Endothelial cell of umbilical vein (primary cell): ENCODE results near the gene CCL8. TPM values are rescaled to one million over a fixed set of nuclear protein-coding genes. Genes with fewer than 3 reads are reported as not detected.

ENCODE experiments used
- BruUV-seq: library from RNA; stranded (reverse); fragments of 400-500 nt; replicated peaks from 2 replicates; lab custom pipeline; 2021; lab: Mats Ljungman, UMichigan
- CTCF ChIA-PET: fragments of 300-600, 350-600 bp; sonication (Branson Sonifier 250); formaldehyde crosslinking; loops from one replicate; lab custom pipeline; 2021; ENCODE audit warnings: antibody characterized with exemption, inconsistent platforms; lab: Charles Lee
- POLR2A ChIA-PET: fragments of 300-600, 350-600 bp; sonication (Branson Sonifier 250); formaldehyde crosslinking; loops from one replicate; lab custom pipeline; 2021; ENCODE audit warnings: antibody characterized with exemption, inconsistent platforms; lab: Charles Lee
- DNase-seq: peaks from one replicate; pipeline ENCODE4 v3.0.0-alpha.2; 2011; ENCODE audit warnings: low read depth, low spot score
- FAIRE-seq: peaks from 2 replicates; lab custom pipeline; 2011; peaks lifted over from hg19 to GRCh38; lab: Jason Lieb, UNC
- H2AFZ ChIP-seq: 2 replicates; pipeline ENCODE4 v1.6.0; 2012; ENCODE audit warnings: low read depth, low read length, control low read depth, inconsistent platforms
- H3K27ac ChIP-seq: 2 replicates; pipeline ENCODE4 v1.5.1; 2011; ENCODE audit warnings: low read depth, mild to moderate bottlenecking, control low read depth, low read length, moderate library complexity; ENCODE audit not compliant: insufficient read depth
- H3K27me3 ChIP-seq, 2 experiments: 2 replicates each; pipeline versions ENCODE4 v1.6.0 to v1.6.1; 2011; ENCODE audit warnings: low read length in 2 of 2, mixed read lengths in 1 of 2; ENCODE audit not compliant: control insufficient read depth in 2 of 2, insufficient read depth in 2 of 2
- H3K36me3 ChIP-seq, 2 experiments: 2 replicates in 1 of 2; 3 replicates in 1 of 2; pipeline ENCODE4 v1.5.1; 2011; ENCODE audit warnings: low read length in 2 of 2, mild to moderate bottlenecking in 1 of 2, moderate library complexity in 1 of 2; ENCODE audit not compliant: control insufficient read depth in 2 of 2, insufficient read depth in 2 of 2; ENCODE audit errors: extremely low read depth in 1 of 2
- H3K4me1 ChIP-seq: 3 replicates; pipeline ENCODE4 v1.5.1; 2011; ENCODE audit warnings: mild to moderate bottlenecking, low read length; ENCODE audit not compliant: control insufficient read depth, insufficient read depth; ENCODE audit errors: extremely low read depth
- H3K4me2 ChIP-seq: 2 replicates; pipeline ENCODE4 v1.6.1; 2011; ENCODE audit warnings: low read length, control low read depth, mixed read lengths; ENCODE audit not compliant: insufficient read depth
- H3K4me3 ChIP-seq, 3 experiments: fragments of 200-600 bp in 1 of 3; sonication (generic), shearing (Covaris generic) in 1 of 3; replicated peaks in 1 of 3; 2 replicates each; pipeline ENCODE4 v1.5.1; 2011 to 2016; ENCODE audit warnings: control low read depth in 3 of 3, low read length in 3 of 3, mild to moderate bottlenecking in 2 of 3, inconsistent platforms in 1 of 3, low read depth in 1 of 3, moderate library complexity in 1 of 3; ENCODE audit not compliant: insufficient read depth in 1 of 3
- H3K79me2 ChIP-seq: 2 replicates; pipeline ENCODE4 v1.6.0; 2012; ENCODE audit warnings: low read length, inconsistent platforms; ENCODE audit not compliant: control insufficient read depth, insufficient read depth
- H3K9ac ChIP-seq: replicated peaks from 2 replicates; pipeline ENCODE3; 2011; ENCODE audit warnings: low read length, control low read depth; ENCODE audit not compliant: insufficient read depth; ENCODE audit errors: extremely low read depth
- H3K9me1 ChIP-seq: replicated peaks from 3 replicates; pipeline ENCODE4 v1.6.0; 2011; ENCODE audit warnings: mild to moderate bottlenecking, low read length; ENCODE audit not compliant: control insufficient read depth, insufficient read depth; ENCODE audit errors: extremely low read depth
- H3K9me3 ChIP-seq: replicated peaks from 2 replicates; pipeline ENCODE4 v1.5.1; 2012; ENCODE audit warnings: low read length, inconsistent platforms; ENCODE audit not compliant: control insufficient read depth, insufficient read depth
- H4K20me1 ChIP-seq: replicated peaks from 2 replicates; pipeline ENCODE3; 2011; ENCODE audit warnings: mild to moderate bottlenecking, low read length; ENCODE audit not compliant: control insufficient read depth, insufficient read depth; ENCODE audit errors: extremely low read depth
- EZH2 ChIP-seq: IDR thresholded peaks from 2 replicates; pipeline ENCODE4 v1.6.1; 2012; ENCODE audit warnings: borderline replicate concordance, low read depth, mild to moderate bottlenecking, moderate library complexity, low read length, inconsistent platforms; ENCODE audit not compliant: severe bottlenecking
- FOS ChIP-seq: IDR thresholded peaks from 2 replicates; pipeline ENCODE4 v1.6.1; 2011; ENCODE audit warnings: mild to moderate bottlenecking, low read length, moderate library complexity, borderline replicate concordance; ENCODE audit not compliant: insufficient read depth
- GATA2 ChIP-seq: IDR thresholded peaks from 2 replicates; pipeline ENCODE4 v1.7.0; 2011; ENCODE audit warnings: low read depth, mild to moderate bottlenecking, moderate library complexity, mixed read lengths, low read length; ENCODE audit not compliant: insufficient read length, insufficient read depth
- JUN ChIP-seq: IDR thresholded peaks from 2 replicates; pipeline ENCODE4 v1.6.1; 2011; ENCODE audit warnings: borderline replicate concordance, low read depth; ENCODE audit not compliant: insufficient read length, insufficient read depth
- MAX ChIP-seq: IDR thresholded peaks from 2 replicates; pipeline ENCODE4 v1.6.1; 2011; ENCODE audit not compliant: insufficient read depth, insufficient read length
- MYC ChIP-seq: IDR thresholded peaks from one replicate; pipeline ENCODE4 v1.6.1; 2011; ENCODE audit warnings: mild to moderate bottlenecking, low read depth, low read length
- POLR2A ChIP-seq: IDR thresholded peaks from 2 replicates; pipeline ENCODE4 v1.6.1; 2012; ENCODE audit warnings: low read depth, mild to moderate bottlenecking, control low read depth, low read length
- POLR2AphosphoS5 ChIP-seq: IDR thresholded peaks from 2 replicates; pipeline ENCODE4 v1.6.1; 2012; ENCODE audit warnings: low read depth, mild to moderate bottlenecking, control low read depth, low read length, moderate library complexity; ENCODE audit not compliant: insufficient read depth
- dilution Hi-C: fragments of 300-500 bp; cut with MboI; formaldehyde crosslinking; loops from one replicate; pipeline ENCODE4 v1.15.0; 2019; ENCODE audit warnings: low sequenced_read_pairs; ENCODE audit not compliant: extremely low pct_ligation_motif_present
- intact Hi-C: fragments of 100-400 bp; cut with micrococcal nuclease; formaldehyde crosslinking; loops from one replicate; pipeline ENCODE4 v1.10.0; 2022
- polyA plus RNA-seq, 4 experiments: library from polyadenylated mRNA; depleted of rRNA in 3 of 4; stranded (reverse) in 3 of 4; unstranded in 1 of 4; fragments of >200 nt; gene quantifications; 2 replicates each; pipeline versions ENCODE4 v1.2.1 to v1.2.3, GENCODE V29; 2011 to 2012; ENCODE audit warnings: missing spikeins in 1 of 4
- total RNA-seq: library from RNA; stranded (reverse); gene quantifications from 2 replicates; pipeline ENCODE4 v1.2.3, GENCODE V29; 2021
- TF ChIP-seq, protein P1 (sequence below), 2 donors: IDR thresholded peaks; 1 replicate in 1 of 2; 2 replicates in 1 of 2; pipeline ENCODE4 v1.5.1; 2011; ENCODE audit warnings: low read length in 2 of 2, mild to moderate bottlenecking in 2 of 2, moderate library complexity in 2 of 2, control low read depth in 1 of 2, inconsistent platforms in 1 of 2, low read depth in 1 of 2; ENCODE audit not compliant: insufficient read depth in 1 of 2; ENCODE audit errors: extremely low read depth in 1 of 2

CCL8 gene
- total and polyA plus RNA-seq, 2 donors (not counting 3 experiments of a cell fraction or from before 2014, with no cell fraction given), result not detected

GRCh38 chr17:34367486-34368195 is 48.4 kb downstream of the CCL8 start:
- TF ChIP-seq, protein P1, sequence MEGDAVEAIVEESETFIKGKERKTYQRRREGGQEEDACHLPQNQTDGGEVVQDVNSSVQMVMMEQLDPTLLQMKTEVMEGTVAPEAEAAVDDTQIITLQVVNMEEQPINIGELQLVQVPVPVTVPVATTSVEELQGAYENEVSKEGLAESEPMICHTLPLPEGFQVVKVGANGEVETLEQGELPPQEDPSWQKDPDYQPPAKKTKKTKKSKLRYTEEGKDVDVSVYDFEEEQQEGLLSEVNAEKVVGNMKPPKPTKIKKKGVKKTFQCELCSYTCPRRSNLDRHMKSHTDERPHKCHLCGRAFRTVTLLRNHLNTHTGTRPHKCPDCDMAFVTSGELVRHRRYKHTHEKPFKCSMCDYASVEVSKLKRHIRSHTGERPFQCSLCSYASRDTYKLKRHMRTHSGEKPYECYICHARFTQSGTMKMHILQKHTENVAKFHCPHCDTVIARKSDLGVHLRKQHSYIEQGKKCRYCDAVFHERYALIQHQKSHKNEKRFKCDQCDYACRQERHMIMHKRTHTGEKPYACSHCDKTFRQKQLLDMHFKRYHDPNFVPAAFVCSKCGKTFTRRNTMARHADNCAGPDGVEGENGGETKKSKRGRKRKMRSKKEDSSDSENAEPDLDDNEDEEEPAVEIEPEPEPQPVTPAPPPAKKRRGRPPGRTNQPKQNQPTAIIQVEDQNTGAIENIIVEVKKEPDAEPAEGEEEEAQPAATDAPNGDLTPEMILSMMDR (IDR thresholded peaks at IDR 0.05; ENCODE audit: extremely low read depth in 1 of 2, insufficient read depth in 1 of 2, low read depth in 1 of 2, low read length in 2 of 2), result no peak
- TF ChIP-seq POLR2AphosphoS5 (no peak), EZH2 (no peak), POLR2A (no peak), JUN (no peak), FOS (no peak), MAX (no peak), MYC (no peak), GATA2 (no peak)
- Histone ChIP-seq H3K9me1 (no peaks in the 10 kb centered on the region), H3K9me3 (no peaks in the 10 kb centered on the region), H3K4me1 (peaks cover 8% of the 10 kb centered on the region), H3K27ac (no peak overlapping the region), H3K79me2 (no peaks in the 10 kb centered on the region), H4K20me1 (no peaks in the 10 kb centered on the region), H3K36me3 (no peaks in the 10 kb centered on the region), H3K4me3 (no peak overlapping the region), H2AFZ (no peak overlapping the region), H3K27me3 (no peaks in the 10 kb centered on the region), H3K4me2 (no peak overlapping the region), H3K9ac (no peak overlapping the region)
- ChIA-PET POLR2A (no interaction called here), CTCF (interaction anchor here (0.8 to 2.6 kb wide), 9 partner anchors 9 to 196 kb away, joined by 3 to 8 read pairs (median 4); no protein-coding TSS in a partner anchor)
- no peak for FAIRE-seq
- intact Hi-C loops (no loop called here), dilution Hi-C loops (no loop called here)
- no TSS peak for BruUV-seq
- DNase-seq, result no peak
